Testis (tissue), 2 donors: Measurements from ENCODE around the gene MARK4.

Source experiments
- POLR2A ChIP-seq: fragments of 450-650 bp; IDR thresholded peaks from one replicate; pipeline ENCODE4 v1.6.1; 2017; ENCODE audit warnings: antibody characterized with exemption, mild to moderate bottlenecking, moderate library complexity
- TF ChIP-seq, protein P1 (sequence below), 3 experiments: fragments of 450-650 bp in 2 of 3; fragments of 200-600 bp in 1 of 3; sonication (generic) in 1 of 3; IDR thresholded peaks; one replicate each; pipeline ENCODE4 v1.5.1; 2016 to 2019; ENCODE audit warnings: antibody characterized with exemption in 3 of 3, mild to moderate bottlenecking in 2 of 3, moderate library complexity in 1 of 3

DNA sequence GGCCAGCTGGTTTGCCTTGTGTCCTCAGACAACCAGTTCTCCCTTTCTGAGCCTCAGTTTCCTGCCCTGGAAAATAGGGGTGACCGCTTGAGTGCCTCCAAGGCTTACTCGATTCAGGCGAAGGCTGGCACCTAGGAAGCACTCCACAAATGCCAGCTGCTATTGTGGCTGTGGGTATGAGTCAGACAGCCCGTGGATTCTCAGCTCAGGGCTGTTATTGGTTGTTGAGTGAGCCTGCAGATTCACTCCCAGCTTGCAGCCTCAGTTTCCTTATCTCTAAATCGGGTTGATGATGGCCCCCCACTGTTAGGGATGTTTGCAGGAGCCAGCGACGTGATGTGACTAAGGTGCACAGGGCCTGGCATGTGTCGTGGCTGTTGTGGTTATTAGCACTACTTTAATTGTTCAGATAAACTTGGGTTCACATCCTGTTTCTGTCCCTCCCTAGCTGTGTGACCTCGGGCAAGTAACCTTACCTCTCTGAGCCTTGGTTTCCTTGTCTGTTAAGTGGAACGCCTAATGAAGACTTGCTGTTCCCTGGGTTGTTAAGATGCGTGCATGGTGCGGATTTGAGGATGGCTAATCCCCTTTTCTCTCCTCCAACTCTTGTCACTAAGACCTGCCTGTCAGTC, 2.4 kb downstream of the MARK4 start:
- TF ChIP-seq, protein P1, sequence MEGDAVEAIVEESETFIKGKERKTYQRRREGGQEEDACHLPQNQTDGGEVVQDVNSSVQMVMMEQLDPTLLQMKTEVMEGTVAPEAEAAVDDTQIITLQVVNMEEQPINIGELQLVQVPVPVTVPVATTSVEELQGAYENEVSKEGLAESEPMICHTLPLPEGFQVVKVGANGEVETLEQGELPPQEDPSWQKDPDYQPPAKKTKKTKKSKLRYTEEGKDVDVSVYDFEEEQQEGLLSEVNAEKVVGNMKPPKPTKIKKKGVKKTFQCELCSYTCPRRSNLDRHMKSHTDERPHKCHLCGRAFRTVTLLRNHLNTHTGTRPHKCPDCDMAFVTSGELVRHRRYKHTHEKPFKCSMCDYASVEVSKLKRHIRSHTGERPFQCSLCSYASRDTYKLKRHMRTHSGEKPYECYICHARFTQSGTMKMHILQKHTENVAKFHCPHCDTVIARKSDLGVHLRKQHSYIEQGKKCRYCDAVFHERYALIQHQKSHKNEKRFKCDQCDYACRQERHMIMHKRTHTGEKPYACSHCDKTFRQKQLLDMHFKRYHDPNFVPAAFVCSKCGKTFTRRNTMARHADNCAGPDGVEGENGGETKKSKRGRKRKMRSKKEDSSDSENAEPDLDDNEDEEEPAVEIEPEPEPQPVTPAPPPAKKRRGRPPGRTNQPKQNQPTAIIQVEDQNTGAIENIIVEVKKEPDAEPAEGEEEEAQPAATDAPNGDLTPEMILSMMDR (IDR thresholded peaks at IDR 0.05) = no peak
- TF ChIP-seq POLR2A = no peak
